Muscle layer of colon (tissue), 2 donors: ENCODE results near the gene BRD3.

Experiments
- H3K27ac ChIP-seq: one replicate; pipeline ENCODE4 v1.7.0; 2013; ENCODE audit warnings: low read depth, mild to moderate bottlenecking, low read length, moderate library complexity
- H3K27me3 ChIP-seq, 2 donors: one replicate each; pipeline ENCODE4 v1.7.0; 2013; ENCODE audit warnings: low read length in 2 of 2, mild to moderate bottlenecking in 2 of 2; ENCODE audit not compliant: insufficient read depth in 2 of 2, control insufficient read depth in 1 of 2
- H3K36me3 ChIP-seq: one replicate; pipeline ENCODE4 v1.7.0; 2013; ENCODE audit warnings: mild to moderate bottlenecking, low read length; ENCODE audit not compliant: insufficient read depth
- H3K4me1 ChIP-seq: one replicate; pipeline ENCODE4 v1.7.0; 2013; ENCODE audit warnings: mild to moderate bottlenecking, low read length; ENCODE audit not compliant: insufficient read depth
- H3K4me3 ChIP-seq, 2 donors: one replicate each; pipeline ENCODE4 v1.7.0; 2013; ENCODE audit warnings: low read length in 2 of 2, low read depth in 1 of 2, mild to moderate bottlenecking in 1 of 2, moderate library complexity in 1 of 2
- H3K9ac ChIP-seq: one replicate; pipeline ENCODE4 v1.7.0; 2013; ENCODE audit warnings: low read length
- H3K9me3 ChIP-seq: one replicate; pipeline ENCODE4 v1.7.0; 2013; ENCODE audit warnings: mild to moderate bottlenecking, low read length
- donor health status: abdominal sarcoma.
- donor health status: Adenocarcinoma of cecum.

The BRD3 gene

GRCh38 chr9:133981589-133981957 lies 86.3 kb downstream of the BRD3 start:
- H3K9ac ChIP-seq: no peak overlapping the region
- H3K9me3 ChIP-seq: no peaks in the 10 kb centered on the region
- H3K4me1 ChIP-seq: peaks cover 15% of the 10 kb centered on the region
- H3K27me3 ChIP-seq: no peaks in the 10 kb centered on the region
- H3K36me3 ChIP-seq: no peaks in the 10 kb centered on the region
- no peak overlapping the region for H3K4me3 ChIP-seq
- H3K27ac ChIP-seq: no peak overlapping the region

GRCh38 chr9:133980864-133981588 lies 86.8 kb downstream of the BRD3 start:
- no peaks in the 10 kb centered on the region for H3K27me3 ChIP-seq
- H3K27ac ChIP-seq: no peak overlapping the region
- no peaks in the 10 kb centered on the region for H3K36me3 ChIP-seq
- H3K9ac ChIP-seq: no peak overlapping the region
- H3K9me3 ChIP-seq: no peaks in the 10 kb centered on the region
- H3K4me1 ChIP-seq: peaks cover 15% of the 10 kb centered on the region
- H3K4me3 ChIP-seq: no peak overlapping the region
